GM04503 (cell line): Measurements from ENCODE around the gene ADH1C.
A peak's percentile ranks its signal among the peaks of the same experiment; 100 is the strongest.

Experiments
- DNase-seq: peaks from one replicate; pipeline ENCODE4 v3.0.0-alpha.2; 2012; ENCODE audit warnings: low read depth

The ADH1C gene

DNA sequence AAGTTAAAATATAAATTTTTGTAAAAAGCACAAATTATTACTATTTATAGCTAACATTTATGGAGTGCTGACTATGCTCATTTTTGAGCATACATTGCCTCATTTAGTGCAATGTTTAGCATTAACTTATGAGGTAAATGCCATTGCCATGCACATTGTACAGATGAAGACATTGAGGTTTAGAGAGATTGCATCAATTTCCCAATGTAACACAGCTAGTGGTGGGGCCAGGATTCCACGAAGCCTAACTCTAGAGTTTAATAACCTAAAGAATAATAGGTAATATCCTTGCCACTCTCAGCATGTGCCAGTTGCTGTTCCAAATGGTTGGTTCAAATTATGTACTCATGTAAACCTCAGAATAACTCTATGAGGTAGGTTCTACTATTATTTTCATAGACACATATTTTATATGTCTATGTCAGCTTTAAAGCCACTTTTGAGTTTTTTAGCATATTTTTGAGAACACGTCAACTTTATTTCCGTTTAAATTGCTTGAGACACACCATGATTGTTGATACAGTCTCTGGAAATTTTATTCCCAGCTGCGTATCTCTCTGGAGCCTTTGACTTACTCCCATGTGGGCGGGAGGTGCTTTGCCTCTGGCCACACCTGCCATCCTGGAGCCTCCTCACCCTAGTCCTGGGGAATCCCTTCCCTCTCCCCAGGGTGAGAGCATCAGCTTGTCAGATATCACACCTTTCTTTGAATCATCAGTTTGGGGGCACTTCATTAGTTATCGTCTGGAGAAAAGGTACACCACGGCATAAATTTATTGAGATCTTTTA is 51.0 kb downstream of the ADH1C start:
- DNase-seq = no peak

DNA sequence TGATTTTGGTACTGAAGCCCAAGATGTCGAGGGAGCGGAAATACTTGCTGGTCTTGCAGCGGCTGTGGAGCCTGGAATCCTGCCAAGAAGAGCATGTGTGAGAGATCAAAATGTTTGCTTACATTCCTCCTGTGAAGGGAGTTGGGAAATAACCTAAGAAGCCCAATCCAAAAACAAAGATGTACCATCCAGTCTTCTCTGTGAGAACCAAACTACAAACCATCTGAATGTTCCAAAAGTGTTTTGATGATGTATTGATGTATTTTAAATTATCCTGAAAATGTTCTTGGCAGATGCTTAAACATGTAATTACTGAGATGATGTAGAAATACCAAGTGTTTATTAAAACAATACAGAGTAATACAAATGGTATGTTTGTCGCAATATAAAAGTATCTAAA is 51.6 kb downstream of the ADH1C start:
- peak; percentile 95 for DNase-seq

DNA sequence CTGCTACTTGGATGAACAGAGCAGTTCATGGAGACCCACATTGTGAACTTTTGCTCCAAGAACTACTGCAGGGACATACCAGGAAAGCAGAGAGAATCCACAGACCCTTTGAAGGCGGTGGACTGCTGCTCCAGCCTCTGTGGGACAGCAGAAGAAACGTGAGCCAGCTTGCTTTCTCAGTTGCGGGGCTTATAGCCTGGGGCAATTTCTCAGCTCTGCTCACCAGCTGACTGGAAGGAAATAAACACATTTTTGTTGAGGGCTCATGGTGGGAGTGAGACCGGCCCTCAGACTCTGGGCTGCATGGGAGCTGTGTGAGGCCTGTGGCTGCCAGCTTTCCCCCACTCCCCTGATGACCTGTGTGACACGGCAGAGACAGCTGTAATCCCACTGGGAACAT is 59.2 kb downstream of the ADH1C start:
- no peak for DNase-seq

DNA sequence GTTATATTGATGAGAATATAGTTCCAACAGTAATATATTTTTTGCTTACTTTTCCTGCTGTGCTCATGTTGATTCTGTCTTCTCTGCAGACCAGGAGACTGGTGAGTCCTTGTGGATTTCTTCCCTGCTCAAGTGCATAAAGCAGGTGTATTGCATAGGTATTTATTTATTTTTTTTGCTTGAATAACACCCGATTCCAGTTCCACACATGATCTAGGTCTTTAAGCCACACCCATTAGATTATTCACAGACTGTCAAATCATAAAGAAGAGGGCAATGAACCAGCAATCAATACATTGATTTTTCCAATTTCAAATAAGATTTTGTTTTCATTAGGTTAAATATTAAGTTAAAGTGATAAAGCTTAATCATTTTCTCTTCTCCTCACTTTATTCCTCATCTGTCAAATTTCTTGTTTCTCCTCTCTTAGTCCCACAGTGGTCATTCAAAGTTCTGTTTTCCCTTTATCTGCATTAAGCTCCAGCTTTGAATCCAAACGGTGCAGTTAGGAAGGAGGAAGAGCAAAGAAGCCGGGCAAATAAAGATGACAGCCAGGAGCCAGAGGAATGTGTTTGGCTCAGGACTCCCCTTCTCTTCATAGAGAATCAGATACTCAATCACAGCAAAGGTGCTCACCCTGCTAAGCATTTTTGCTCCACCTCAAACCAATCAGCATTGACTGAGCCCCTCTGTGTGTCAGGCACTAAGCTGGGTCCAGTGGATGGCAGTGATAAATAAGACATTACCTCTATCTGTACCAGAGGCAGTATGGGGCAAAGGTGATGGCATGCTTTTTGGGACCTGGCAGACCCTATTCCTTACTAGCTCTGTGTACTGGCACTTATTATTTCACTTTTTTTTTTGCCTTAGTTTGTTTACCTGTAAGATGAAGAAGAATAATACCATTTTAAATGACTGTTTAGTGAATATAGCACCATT is 61.4 kb downstream of the ADH1C start, which contains the start of gene ADH1A:
TSS of gene ADH1A (minus strand) at position 138 of the 939 bp plus-strand sequence. CDS start at position 67, 71 bp downstream.
- no peak for DNase-seq
